ENCODE data around the gene TMX4.

DNA sequence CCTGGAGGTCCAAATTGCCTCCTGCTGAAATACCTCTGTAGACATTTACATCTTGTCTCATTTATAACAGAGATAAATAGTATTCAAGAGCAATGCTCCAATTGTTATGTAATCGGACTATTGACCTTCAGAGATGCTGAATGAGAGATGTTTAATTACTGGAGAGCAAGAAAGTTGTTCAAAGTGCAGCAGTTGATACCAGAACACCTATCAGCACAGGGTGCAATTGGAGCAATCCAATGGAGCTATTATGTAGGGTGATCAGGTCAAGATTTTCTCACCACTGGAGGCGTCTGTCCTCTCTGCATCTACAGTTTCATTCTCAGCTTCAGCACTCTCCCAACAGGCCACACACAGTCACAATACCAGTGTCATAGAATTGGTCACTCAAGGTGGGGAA, 19.5 kb upstream of the TMX4 start:
- TF ChIP-seq, protein P1, sequence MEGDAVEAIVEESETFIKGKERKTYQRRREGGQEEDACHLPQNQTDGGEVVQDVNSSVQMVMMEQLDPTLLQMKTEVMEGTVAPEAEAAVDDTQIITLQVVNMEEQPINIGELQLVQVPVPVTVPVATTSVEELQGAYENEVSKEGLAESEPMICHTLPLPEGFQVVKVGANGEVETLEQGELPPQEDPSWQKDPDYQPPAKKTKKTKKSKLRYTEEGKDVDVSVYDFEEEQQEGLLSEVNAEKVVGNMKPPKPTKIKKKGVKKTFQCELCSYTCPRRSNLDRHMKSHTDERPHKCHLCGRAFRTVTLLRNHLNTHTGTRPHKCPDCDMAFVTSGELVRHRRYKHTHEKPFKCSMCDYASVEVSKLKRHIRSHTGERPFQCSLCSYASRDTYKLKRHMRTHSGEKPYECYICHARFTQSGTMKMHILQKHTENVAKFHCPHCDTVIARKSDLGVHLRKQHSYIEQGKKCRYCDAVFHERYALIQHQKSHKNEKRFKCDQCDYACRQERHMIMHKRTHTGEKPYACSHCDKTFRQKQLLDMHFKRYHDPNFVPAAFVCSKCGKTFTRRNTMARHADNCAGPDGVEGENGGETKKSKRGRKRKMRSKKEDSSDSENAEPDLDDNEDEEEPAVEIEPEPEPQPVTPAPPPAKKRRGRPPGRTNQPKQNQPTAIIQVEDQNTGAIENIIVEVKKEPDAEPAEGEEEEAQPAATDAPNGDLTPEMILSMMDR (IDR thresholded peaks at IDR 0.05), result no peak
- no peak for TF ChIP-seq POLR2A (IDR thresholded peaks at IDR 0.05)
